Right forelimb (tissue), 1 donor: ENCODE data around the gene APOBEC3F.

Experiments used
- DNase-seq: peaks from one replicate; pipeline ENCODE4 v3.0.0-alpha.2; 2018

Gene APOBEC3F

GRCh38 chr22:39095971-39096370 lies 55.3 kb downstream of the APOBEC3F start:
- no peak for DNase-seq

- no peak for DNase-seq
Observed at GRCh38 chr22:39097098-39098020, 56.7 kb downstream of the APOBEC3F start, which contains the start of gene APOBEC3H. Gene APOBEC3H, plus strand, starts transcription at chr22:39097244. Its CDS starts 3,035 bp downstream, at chr22:39100279.

GRCh38 chr22:39098026-39098425 lies 57.4 kb downstream of the APOBEC3F start:
- DNase-seq, result no peak

- DNase-seq, result no peak
Observed at GRCh38 chr22:39098576-39098975, 57.9 kb downstream of the APOBEC3F start.

GRCh38 chr22:39101226-39101625 lies 60.6 kb downstream of the APOBEC3F start:
- no peak for DNase-seq

GRCh38 chr22:39103431-39103830 lies 62.8 kb downstream of the APOBEC3F start:
- DNase-seq, result no peak
